Left lung (tissue), 10 donors: Measurements from ENCODE around the gene HSDL2. TPM values are rescaled to one million over a fixed set of nuclear protein-coding genes. Genes with fewer than 3 reads are reported as not detected.

Experiments
- ATAC-seq: fragments of 200-7000 bp; cut with Tn5 transposase; one replicate; pipeline ENCODE4 v1.9.1; 2020; ENCODE audit warnings: moderate library complexity
- DNase-seq, 4 donors: peaks; one replicate each; pipeline ENCODE4 v3.0.0-alpha.2; 2013 to 2020
- H3K27ac ChIP-seq, 2 donors: fragments of 200-600 bp; sonication (generic) in 1 of 2; one replicate each; pipeline versions ENCODE4 v1.5.0 to v1.8.0; 2020 to 2021
- H3K27me3 ChIP-seq, 2 donors: fragments of 200-600 bp; sonication (generic) in 1 of 2; one replicate each; pipeline versions ENCODE4 v1.5.0 to v1.8.0; 2020 to 2021
- H3K36me3 ChIP-seq, 2 donors: fragments of 200-600 bp; sonication (generic) in 1 of 2; one replicate each; pipeline versions ENCODE4 v1.5.0 to v1.8.0; 2020 to 2021
- H3K4me1 ChIP-seq, 2 donors: fragments of 200-600 bp; one replicate each; pipeline ENCODE4 v1.8.0; 2021
- H3K4me3 ChIP-seq, 2 donors: fragments of 200-600 bp; sonication (generic) in 1 of 2; one replicate each; pipeline versions ENCODE4 v1.5.0 to v1.8.0; 2020 to 2021; ENCODE audit warnings: mild to moderate bottlenecking in 1 of 2
- H3K9me3 ChIP-seq, 2 donors: fragments of 200-600 bp; sonication (generic) in 1 of 2; one replicate each; pipeline versions ENCODE4 v1.5.0 to v1.8.0; 2020 to 2021
- intact Hi-C, 2 donors: fragments of 100-400 bp; cut with DNase I; formaldehyde crosslinking; loops; one replicate each; pipeline versions ENCODE4 v1.11.2 to v1.14.2; 2022
- polyA plus RNA-seq, 6 donors: library from polyadenylated mRNA; unstranded; fragments of 120-200 nt; gene quantifications; one replicate each; pipeline ENCODE4 v1.2.1, GENCODE V29; 2013; ENCODE audit not compliant: insufficient read length in 6 of 6
- total RNA-seq, 2 donors: library from RNA; stranded (reverse); fragmentation: NEBNext Ultra II Directional; extraction: Animal tissue kit (Norgen Biotek cat#: 25700); gene quantifications; one replicate each; pipeline ENCODE4 v1.2.1, GENCODE V29; 2021
- TF ChIP-seq, protein P1 (sequence below), 2 donors: fragments of 200-600 bp; sonication (generic) in 1 of 2; IDR thresholded peaks; one replicate each; pipeline versions ENCODE4 v1.5.0 to v1.8.0; 2021; ENCODE audit warnings: antibody characterized with exemption in 2 of 2
- donor health status: DM: no; HTN: yes; CAD: no.
- donor health status: DM: no; HTN: no; CAD: no.

Gene HSDL2
- total and polyA plus RNA-seq, 8 donors = 40.3 to 77.9 (median 64.2) TPM

DNA sequence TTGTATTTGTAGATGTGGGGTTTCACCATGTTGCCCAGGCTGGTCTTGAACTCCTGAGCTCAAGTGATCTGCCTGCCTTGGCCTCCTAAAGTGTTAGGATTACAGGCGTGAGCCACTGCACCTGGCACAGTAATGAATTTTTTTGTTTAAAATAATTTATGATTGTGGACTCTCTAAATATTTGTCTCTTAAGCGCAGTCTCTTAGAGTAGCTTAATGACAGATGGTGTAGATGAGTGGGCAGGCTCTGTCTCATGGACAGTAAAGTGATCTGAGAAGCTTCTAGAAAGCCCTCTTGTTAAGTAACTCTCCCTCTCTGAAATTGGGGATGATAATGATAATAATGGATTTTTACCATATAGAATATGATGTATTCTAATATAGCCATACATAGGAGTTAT, 59.3 kb downstream of the HSDL2 start:
- intact Hi-C loops = no loop called here
- ATAC-seq = no peak

DNA sequence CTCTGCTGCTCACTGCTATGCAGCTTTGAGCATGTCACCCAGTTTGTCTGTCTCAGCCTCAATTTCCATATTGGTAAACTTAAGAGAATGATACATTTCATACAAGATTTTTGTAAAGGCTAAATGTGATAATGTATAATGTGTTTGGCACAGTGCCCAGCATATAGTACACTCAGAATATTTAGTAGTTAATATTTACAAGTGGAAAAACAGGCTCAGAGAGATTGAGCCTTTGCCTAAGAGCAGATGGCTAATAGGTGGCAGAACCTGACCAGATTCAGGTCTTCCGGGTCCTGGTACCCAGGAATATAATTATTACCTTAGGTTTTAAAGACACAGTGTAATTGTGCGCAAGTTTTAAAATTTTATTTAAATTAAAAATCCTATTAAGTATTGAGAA, 59.9 kb downstream of the HSDL2 start:
- Histone ChIP-seq H3K4me1 (no peaks in the 10 kb centered on the region), H3K36me3 (peaks cover 0 to 12% of the 10 kb centered on the region in 2 donors), H3K27me3 (no peaks in the 10 kb centered on the region), H3K4me3 (no peak overlapping the region), H3K27ac (no peak overlapping the region), H3K9me3 (no peaks in the 10 kb centered on the region)
- TF ChIP-seq, protein P1, sequence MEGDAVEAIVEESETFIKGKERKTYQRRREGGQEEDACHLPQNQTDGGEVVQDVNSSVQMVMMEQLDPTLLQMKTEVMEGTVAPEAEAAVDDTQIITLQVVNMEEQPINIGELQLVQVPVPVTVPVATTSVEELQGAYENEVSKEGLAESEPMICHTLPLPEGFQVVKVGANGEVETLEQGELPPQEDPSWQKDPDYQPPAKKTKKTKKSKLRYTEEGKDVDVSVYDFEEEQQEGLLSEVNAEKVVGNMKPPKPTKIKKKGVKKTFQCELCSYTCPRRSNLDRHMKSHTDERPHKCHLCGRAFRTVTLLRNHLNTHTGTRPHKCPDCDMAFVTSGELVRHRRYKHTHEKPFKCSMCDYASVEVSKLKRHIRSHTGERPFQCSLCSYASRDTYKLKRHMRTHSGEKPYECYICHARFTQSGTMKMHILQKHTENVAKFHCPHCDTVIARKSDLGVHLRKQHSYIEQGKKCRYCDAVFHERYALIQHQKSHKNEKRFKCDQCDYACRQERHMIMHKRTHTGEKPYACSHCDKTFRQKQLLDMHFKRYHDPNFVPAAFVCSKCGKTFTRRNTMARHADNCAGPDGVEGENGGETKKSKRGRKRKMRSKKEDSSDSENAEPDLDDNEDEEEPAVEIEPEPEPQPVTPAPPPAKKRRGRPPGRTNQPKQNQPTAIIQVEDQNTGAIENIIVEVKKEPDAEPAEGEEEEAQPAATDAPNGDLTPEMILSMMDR (IDR thresholded peaks at IDR 0.05) = no peak
- ATAC-seq = no peak
- intact Hi-C loops = no loop called here
- DNase-seq = peak in 2 of 4 donors; percentile 12 to 35

More for the DNA sequence above, 59.3 kb downstream of the HSDL2 start:
- no peaks in the 10 kb centered on the region for H3K9me3 ChIP-seq
- TF ChIP-seq, protein P1 (IDR thresholded peaks at IDR 0.05) = no peak
- H3K27me3 ChIP-seq = no peaks in the 10 kb centered on the region
- no peak overlapping the region for H3K4me3 ChIP-seq
- no peaks in the 10 kb centered on the region for H3K4me1 ChIP-seq
- DNase-seq = no peak
- no peak overlapping the region for H3K27ac ChIP-seq
- H3K36me3 ChIP-seq = peaks cover 0 to 12% of the 10 kb centered on the region in 2 donors

DNA sequence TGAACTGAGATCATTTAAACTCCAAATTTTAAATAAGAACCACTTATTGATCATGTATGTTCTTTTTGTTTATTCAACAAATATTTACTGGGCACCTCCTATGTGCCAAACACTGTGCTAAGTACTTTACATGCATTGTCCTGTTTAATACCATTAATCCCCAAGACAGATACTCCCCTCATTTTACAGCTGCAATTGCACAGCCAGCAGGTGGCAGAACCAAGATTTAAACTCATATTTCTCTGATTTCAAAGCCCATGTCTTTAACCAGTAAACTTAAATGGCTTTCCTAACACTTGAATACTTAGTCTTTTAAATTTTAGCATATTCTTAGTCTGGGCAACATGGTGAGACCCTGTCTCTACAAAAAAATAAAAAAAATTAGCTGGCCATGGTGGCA, 63.3 kb downstream of the HSDL2 start:
- Histone ChIP-seq H3K27me3 (no peaks in the 10 kb centered on the region), H3K9me3 (no peaks in the 10 kb centered on the region), H3K4me3 (no peak overlapping the region), H3K27ac (no peak overlapping the region), H3K4me1 (no peaks in the 10 kb centered on the region), H3K36me3 (peaks cover 0 to 8% of the 10 kb centered on the region in 2 donors)
- DNase-seq (peak in 1 of 4 donors; percentile 12), ATAC-seq (no peak)
- intact Hi-C loops = no loop called here
- TF ChIP-seq, protein P1 (IDR thresholded peaks at IDR 0.05) = peak in 1 of 2 donors; percentile 33

DNA sequence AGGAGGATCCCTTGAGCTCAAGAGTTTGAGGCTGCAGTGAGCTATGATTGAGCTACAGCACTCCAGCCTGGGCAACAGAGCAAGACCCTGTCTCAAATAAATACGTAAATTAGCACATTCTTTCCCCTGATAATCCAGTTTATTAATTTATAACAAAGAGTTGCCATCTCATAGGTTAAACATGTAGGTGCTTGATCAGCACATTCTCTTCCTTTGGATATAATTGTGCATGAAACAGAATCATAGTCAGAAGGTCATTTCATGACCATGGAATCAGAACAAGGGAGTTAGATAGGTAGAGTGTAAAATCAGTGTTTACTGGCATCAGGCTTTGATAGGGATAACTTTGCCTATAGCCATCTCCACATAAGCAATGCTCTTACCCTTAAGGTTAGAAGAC, 63.7 kb downstream of the HSDL2 start:
- H3K9me3 ChIP-seq = no peaks in the 10 kb centered on the region
- TF ChIP-seq, protein P1 (IDR thresholded peaks at IDR 0.05) = no peak
- no peak overlapping the region for H3K27ac ChIP-seq
- H3K4me1 ChIP-seq = no peaks in the 10 kb centered on the region
- DNase-seq (no peak), ATAC-seq (no peak)
- intact Hi-C loops = no loop called here
- peaks cover 0 to 8% of the 10 kb centered on the region in 2 donors for H3K36me3 ChIP-seq
- H3K27me3 ChIP-seq = no peaks in the 10 kb centered on the region
- no peak overlapping the region for H3K4me3 ChIP-seq

DNA sequence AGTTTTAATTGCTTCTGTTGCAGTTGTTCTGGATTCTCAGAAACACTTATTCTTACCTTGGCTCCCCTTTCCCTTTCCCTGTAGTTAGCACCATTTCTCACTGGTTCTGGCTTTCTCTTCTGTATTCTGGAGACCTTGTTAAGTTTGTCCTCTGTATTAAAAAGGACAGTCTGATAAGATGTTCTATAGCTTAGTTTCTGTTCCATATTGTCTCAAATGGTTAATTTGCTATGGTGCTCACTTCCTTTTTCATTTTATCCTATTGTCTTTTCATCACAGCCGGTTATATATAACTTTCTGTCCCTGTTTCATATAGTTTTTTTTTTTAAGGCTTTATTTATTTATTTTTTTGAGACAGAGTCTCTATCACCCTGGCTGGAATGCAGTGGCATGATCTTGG, 65.3 kb downstream of the HSDL2 start:
- Histone ChIP-seq H3K27ac (no peak overlapping the region), H3K36me3 (peaks cover 0 to 8% of the 10 kb centered on the region in 2 donors), H3K4me1 (no peaks in the 10 kb centered on the region), H3K27me3 (no peaks in the 10 kb centered on the region), H3K9me3 (no peaks in the 10 kb centered on the region), H3K4me3 (no peak overlapping the region)
- TF ChIP-seq, protein P1 (IDR thresholded peaks at IDR 0.05) = no peak
- DNase-seq (no peak), ATAC-seq (no peak)
- intact Hi-C loops = no loop called here
